H1 (cell line): Measurements from ENCODE around the gene ATP6V0A1. TPM values are rescaled to one million over a fixed set of nuclear protein-coding genes. Genes with fewer than 3 reads are reported as not detected.
"Not testable (repeated sequence)": the region's sequence is repeated elsewhere in the genome, so short reads cannot be mapped to it uniquely, and the experiment has no call there.

Experiments used
- CTCF ChIA-PET: fragments of 300-600 bp; sonication (Branson Sonifier 250); formaldehyde crosslinking; loops from one replicate; lab custom pipeline; 2021; ENCODE audit not compliant: partially characterized antibody; lab: Charles Lee
- POLR2A ChIA-PET: fragments of 300-600 bp; sonication (Branson Sonifier 250); formaldehyde crosslinking; loops from one replicate; lab custom pipeline; 2021; ENCODE audit warnings: inconsistent platforms; ENCODE audit not compliant: partially characterized antibody; lab: Charles Lee
- DNase-seq, 2 experiments: peaks; one replicate each; pipeline versions ENCODE4 v3.0.0 to v3.0.0-alpha.2; 2010 to 2022; ENCODE audit warnings: low spot score in 2 of 2, low read depth in 1 of 2, mixed read lengths in 1 of 2
- FAIRE-seq: peaks from 2 replicates; lab custom pipeline; 2011; peaks lifted over from hg19 to GRCh38; lab: Jason Lieb, UNC
- H2AFZ ChIP-seq: 2 replicates; pipeline ENCODE4 v1.8.1; 2012; ENCODE audit warnings: low read length, inconsistent platforms
- H2AK5ac ChIP-seq: 2 replicates; pipeline ENCODE4 v1.6.1; 2013; ENCODE audit warnings: low read depth, low read length
- H2BK120ac ChIP-seq: replicated peaks from 2 replicates; pipeline ENCODE3; 2013; ENCODE audit warnings: low read depth, low read length, inconsistent platforms
- H2BK12ac ChIP-seq: 2 replicates; pipeline ENCODE4 v1.6.1; 2013; ENCODE audit warnings: low read depth, low read length
- H2BK15ac ChIP-seq: 2 replicates; pipeline ENCODE4 v1.6.1; 2013; ENCODE audit warnings: low read length
- H2BK20ac ChIP-seq: 2 replicates; pipeline ENCODE4 v1.6.1; 2013; ENCODE audit warnings: low read length
- H2BK5ac ChIP-seq: 2 replicates; pipeline ENCODE4 v1.6.1; 2013; ENCODE audit warnings: low read depth, low read length
- H3K14ac ChIP-seq: 2 replicates; pipeline ENCODE4 v1.6.1; 2013; ENCODE audit warnings: inconsistent platforms; ENCODE audit not compliant: insufficient read length
- H3K18ac ChIP-seq: 2 replicates; pipeline ENCODE4 v1.6.1; 2013; ENCODE audit warnings: low read length; ENCODE audit errors: extremely low read depth
- H3K23ac ChIP-seq: 2 replicates; pipeline ENCODE4 v1.6.1; 2013; ENCODE audit warnings: inconsistent platforms; ENCODE audit not compliant: insufficient read length
- H3K23me2 ChIP-seq: 2 replicates; pipeline ENCODE4 v1.6.1; 2013; ENCODE audit warnings: low read depth, low read length
- H3K27ac ChIP-seq: 2 replicates; pipeline ENCODE4 v1.6.1; 2011; ENCODE audit warnings: low read depth, low read length, inconsistent platforms
- H3K27me3 ChIP-seq, 4 experiments: replicated peaks in 1 of 4; 1 replicate in 1 of 4; 2 replicates in 3 of 4; pipeline versions ENCODE4 v1.6.1 to v1.8.1; 2011 to 2013; ENCODE audit warnings: low read length in 3 of 4, mild to moderate bottlenecking in 3 of 4, inconsistent platforms in 2 of 4, mixed read lengths in 2 of 4, moderate library complexity in 1 of 4; ENCODE audit not compliant: control insufficient read depth in 3 of 4, insufficient read depth in 3 of 4; ENCODE audit errors: extremely low read depth in 1 of 4
- H3K36me3 ChIP-seq, 4 experiments: 2 replicates each; pipeline versions ENCODE4 v1.6.1 to v1.8.1; 2011 to 2013; ENCODE audit warnings: mild to moderate bottlenecking in 4 of 4, low read length in 3 of 4, moderate library complexity in 2 of 4, control low read depth in 1 of 4, inconsistent platforms in 1 of 4; ENCODE audit not compliant: insufficient read depth in 4 of 4, control insufficient read depth in 2 of 4
- H3K4ac ChIP-seq: replicated peaks from 2 replicates; pipeline ENCODE3; 2013; ENCODE audit warnings: low read length, low read depth, mixed read lengths, inconsistent platforms; ENCODE audit not compliant: insufficient read length
- H3K4me1 ChIP-seq, 4 experiments: replicated peaks in 1 of 4; 1 replicate in 1 of 4; 2 replicates in 3 of 4; pipeline versions ENCODE4 v1.6.1 to v1.8.1; 2011 to 2013; ENCODE audit warnings: low read length in 3 of 4, inconsistent platforms in 2 of 4, mixed read lengths in 1 of 4; ENCODE audit not compliant: insufficient read depth in 4 of 4, control insufficient read depth in 3 of 4
- H3K4me2 ChIP-seq, 2 experiments: 2 replicates each; pipeline versions ENCODE4 v1.6.1 to v1.8.1; 2011 to 2013; ENCODE audit warnings: low read depth in 2 of 2, low read length in 2 of 2, control low read depth in 1 of 2, inconsistent platforms in 1 of 2, mild to moderate bottlenecking in 1 of 2; ENCODE audit not compliant: insufficient read depth in 1 of 2
- H3K4me3 ChIP-seq, 4 experiments: fragments of 200-600, 300-600 bp in 1 of 4; sonication (generic), shearing (Covaris generic), sonication (Bioruptor Twin) in 1 of 4; 2 replicates each; pipeline versions ENCODE4 v1.5.1 to v1.8.1; 2011 to 2016; ENCODE audit warnings: low read length in 4 of 4, low read depth in 3 of 4, control low read depth in 2 of 4, inconsistent platforms in 2 of 4, mild to moderate bottlenecking in 2 of 4, mixed read lengths in 1 of 4, moderate library complexity in 1 of 4; ENCODE audit not compliant: insufficient read depth in 2 of 4; ENCODE audit errors: extremely low read depth in 1 of 4
- H3K56ac ChIP-seq: replicated peaks from 2 replicates; pipeline ENCODE3; 2013; ENCODE audit warnings: low read depth, mild to moderate bottlenecking, mixed read lengths, low read length, inconsistent platforms; ENCODE audit not compliant: insufficient read length
- H3K79me1 ChIP-seq: 2 replicates; pipeline ENCODE4 v1.6.1; 2013; ENCODE audit warnings: low read depth, low read length, control low read depth
- H3K79me2 ChIP-seq, 2 experiments: 2 replicates each; pipeline versions ENCODE4 v1.6.1 to v1.8.1; 2012 to 2013; ENCODE audit warnings: low read length in 2 of 2, mild to moderate bottlenecking in 2 of 2, inconsistent platforms in 1 of 2; ENCODE audit not compliant: insufficient read depth in 2 of 2, control insufficient read depth in 1 of 2
- H3K9ac ChIP-seq, 4 experiments: replicated peaks in 1 of 4; 1 replicate in 1 of 4; 2 replicates in 3 of 4; pipeline versions ENCODE4 v1.6.1 to v1.8.1; 2011 to 2013; ENCODE audit warnings: low read depth in 3 of 4, low read length in 3 of 4, control low read depth in 2 of 4, mild to moderate bottlenecking in 2 of 4, moderate library complexity in 2 of 4, inconsistent platforms in 1 of 4; ENCODE audit errors: extremely low read depth in 1 of 4
- H3K9me3 ChIP-seq, 2 experiments: 2 replicates each; pipeline versions ENCODE4 v1.6.1 to v1.8.1; 2012 to 2013; ENCODE audit warnings: mild to moderate bottlenecking in 2 of 2, moderate library complexity in 2 of 2, control low read depth in 1 of 2, inconsistent platforms in 1 of 2, low read depth in 1 of 2, low read length in 1 of 2, mixed read lengths in 1 of 2; ENCODE audit not compliant: insufficient read depth in 2 of 2
- H4K20me1 ChIP-seq, 2 experiments: replicated peaks in 1 of 2; 2 replicates each; pipeline versions ENCODE3 to v1.8.1; 2011 to 2013; ENCODE audit warnings: inconsistent platforms in 2 of 2, low read length in 2 of 2, mild to moderate bottlenecking in 1 of 2; ENCODE audit not compliant: insufficient read depth in 2 of 2, control insufficient read depth in 1 of 2
- H4K5ac ChIP-seq: 2 replicates; pipeline ENCODE4 v1.6.1; 2013; ENCODE audit warnings: low read length, low read depth, mixed read lengths, inconsistent platforms; ENCODE audit not compliant: insufficient read length
- H4K8ac ChIP-seq: 2 replicates; pipeline ENCODE4 v1.8.0; 2013; ENCODE audit warnings: mild to moderate bottlenecking, moderate library complexity, low read length, inconsistent platforms; ENCODE audit not compliant: insufficient read depth; ENCODE audit errors: extremely low read depth
- H4K91ac ChIP-seq: replicated peaks from 2 replicates; pipeline ENCODE3; 2013; ENCODE audit warnings: low read length, mixed read lengths, inconsistent platforms; ENCODE audit not compliant: insufficient read length
- ASH2L ChIP-seq: fragments of 200-600, 300-600 bp; sonication (generic); IDR thresholded peaks from one replicate; pipeline ENCODE4 v1.7.1; 2017; ENCODE audit warnings: low read length
- ATF2 ChIP-seq: IDR thresholded peaks from 2 replicates; pipeline ENCODE4 v1.6.1; 2012; ENCODE audit warnings: low read length, inconsistent platforms
- BRCA1 ChIP-seq: IDR thresholded peaks from 2 replicates; pipeline ENCODE4 v1.6.1; 2012; ENCODE audit warnings: low read depth, low read length, improper control_type of control experiment
- EP300 ChIP-seq, 2 experiments: IDR thresholded peaks; 1 replicate in 1 of 2; 2 replicates in 1 of 2; pipeline ENCODE4 v1.6.1; 2011 to 2012; ENCODE audit warnings: low read depth in 2 of 2, low read length in 2 of 2, mild to moderate bottlenecking in 2 of 2, borderline replicate concordance in 1 of 2, inconsistent platforms in 1 of 2, moderate library complexity in 1 of 2
- JUND ChIP-seq: IDR thresholded peaks from 2 replicates; pipeline ENCODE4 v1.6.1; 2011; ENCODE audit warnings: mild to moderate bottlenecking, improper control_type of control experiment, low read length
- SIRT6 ChIP-seq: IDR thresholded peaks from one replicate; pipeline ENCODE4 v1.7.1; 2012; ENCODE audit warnings: low read length, inconsistent platforms
- WGBS, 2 experiments: shearing (Covaris generic) in 1 of 2; methylation state at CpG; one replicate each; pipeline versions ENCODE4 v1.1.6 to v1.1.7; 2013 to 2015; ENCODE audit warnings: low lambda C conversion rate in 2 of 2, mixed read lengths in 2 of 2, inconsistent platforms in 1 of 2, low coverage in 1 of 2, missing lambda C conversion rate in 1 of 2; ENCODE audit not compliant: insufficient replicate concordance in 2 of 2, insufficient coverage in 1 of 2, insufficient read length in 1 of 2; ENCODE audit errors: extremely low coverage in 1 of 2, missing lambda C conversion rate in 1 of 2; 5-methylcytosine and 5-hydroxymethylcytosine counted together
- polyA plus RNA-seq, 7 experiments: library from polyadenylated mRNA; depleted of rRNA in 3 of 7; stranded (reverse) in 5 of 7; unstranded in 2 of 7; fragments of >200 nt in 5 of 7; fragments of 200-250 nt in 2 of 7; gene quantifications; 1 replicate in 5 of 7; 2 replicates in 1 of 7; 4 replicates in 1 of 7; pipeline versions ENCODE4 v1.2.1 to v1.2.3, GENCODE V29; 2011 to 2013; ENCODE audit warnings: missing spikeins in 2 of 7, mixed read lengths in 2 of 7
- total RNA-seq: library from RNA; stranded (reverse); fragmentation: NEBNext Ultra II Directional; extraction: Animal tissue kit (Norgen Biotek cat#: 25700); gene quantifications from 2 replicates; pipeline ENCODE4 v1.2.1, GENCODE V29; 2021

ATP6V0A1 gene
- total and polyA plus RNA-seq, 2 of the 8 experiments (the other 6 are each of a cell fraction or from before 2014, with no cell fraction given): 55.3 to 63.4 TPM

- TF ChIP-seq SIRT6: no peak
- TF ChIP-seq BRCA1: no peak
- no peak for TF ChIP-seq JUND
- TF ChIP-seq EP300 (IDR thresholded peaks at IDR 0.05; ENCODE audit: borderline replicate concordance in 1 of 2, low read depth in 2 of 2, low read length in 2 of 2): no peak
- no peak for TF ChIP-seq ASH2L
- no peak for TF ChIP-seq ATF2
Observed at GRCh38 chr17:42548993-42549755, 90.5 kb downstream of the ATP6V0A1 start (continued).

GRCh38 chr17:42552736-42553135, 94.1 kb downstream of the ATP6V0A1 start, which contains the start of gene HSD17B1:
Gene HSD17B1 (plus strand): TSS chr17:42552923. CDS start chr17:42552934, 11 bp downstream.
- H3K23ac ChIP-seq, H2AK5ac ChIP-seq, H3K79me1 ChIP-seq, H3K18ac ChIP-seq, H2BK15ac ChIP-seq, H3K27me3 ChIP-seq, H2BK20ac ChIP-seq, H3K79me2 ChIP-seq, H3K4ac ChIP-seq, FAIRE-seq, DNase-seq, H4K20me1 ChIP-seq, H3K14ac ChIP-seq, H3K23me2 ChIP-seq, H3K36me3 ChIP-seq, H3K56ac ChIP-seq, H2BK5ac ChIP-seq, H3K9ac ChIP-seq, H2AFZ ChIP-seq, H3K27ac ChIP-seq, H4K5ac ChIP-seq, H4K8ac ChIP-seq, H2BK120ac ChIP-seq, H3K9me3 ChIP-seq: not testable (repeated sequence)
- ChIA-PET POLR2A (interaction anchor here (1.5 to 2.9 kb wide), 2 partner anchors 14 to 220 kb away, joined by 3 to 15 read pairs; partner anchors contain the start of genes MLX and VPS25), CTCF (interaction anchor here (0.8 to 3.1 kb wide), 5 partner anchors 12 to 126 kb away, joined by 3 to 15 read pairs (median 7); partner anchors contain the start of genes MLX and PSMC3IP)
- H3K4me1 ChIP-seq: peaks cover 0 to 12% (median 8%) of the 10 kb centered on the region in 4 experiments; a peak in 6 of 7 replicates
- H4K91ac ChIP-seq: peak within 1 kb of the TSS; percentile 30
- WGBS, 2 experiments: 96% methylated on average over 8 of the region's 15 CpGs; no CpG with 5 or more reads in 1 of the 2 experiments
- peak within 1 kb of the TSS in 3 of 4 experiments; percentile 61 to 84 (median 74); a peak in 5 of 8 replicates for H3K4me3 ChIP-seq
- H2BK12ac ChIP-seq: 0 out of 2 replicates have a peak within 1 kb of the TSS, but pooled peaks have one; percentile 17
- peak within 1 kb of the TSS; percentile 75 to 87; a peak in 3 of 4 replicates for H3K4me2 ChIP-seq
